Ishikawa (cell line): ENCODE results near the gene ID3.
A peak's percentile ranks its signal among the peaks of the same experiment; 100 is the strongest.

Experiments used
- CEBPB ChIP-seq: IDR thresholded peaks from 2 replicates; pipeline ENCODE4 v1.6.1; 2012
- CREB1 ChIP-seq: IDR thresholded peaks from 2 replicates; pipeline ENCODE4 v1.6.1; 2012; ENCODE audit warnings: low read depth
- EGR1 ChIP-seq: IDR thresholded peaks from 2 replicates; pipeline ENCODE4 v1.6.1; 2012
- EP300 ChIP-seq: IDR thresholded peaks from 2 replicates; pipeline ENCODE4 v1.6.1; 2012; ENCODE audit warnings: borderline replicate concordance
- FOXM1 ChIP-seq: IDR thresholded peaks from 2 replicates; pipeline ENCODE4 v1.6.1; 2012; ENCODE audit warnings: low read depth, borderline replicate concordance
- MAX ChIP-seq: IDR thresholded peaks from 2 replicates; pipeline ENCODE4 v1.6.1; 2012
- NFIC ChIP-seq: IDR thresholded peaks from 2 replicates; pipeline ENCODE4 v1.6.1; 2012
- RAD21 ChIP-seq: IDR thresholded peaks from 2 replicates; pipeline ENCODE4 v1.6.1; 2012; ENCODE audit warnings: low read depth
- REST ChIP-seq: IDR thresholded peaks from 2 replicates; pipeline ENCODE4 v1.6.1; 2012; ENCODE audit warnings: low read depth, mild to moderate bottlenecking
- TAF1 ChIP-seq: IDR thresholded peaks from 2 replicates; pipeline ENCODE4 v1.6.1; 2012; ENCODE audit warnings: low read depth, mild to moderate bottlenecking
- TCF12 ChIP-seq: IDR thresholded peaks from 2 replicates; pipeline ENCODE4 v1.6.1; 2012; ENCODE audit warnings: low read depth
- TEAD4 ChIP-seq: IDR thresholded peaks from 2 replicates; pipeline ENCODE4 v1.6.1; 2012
- YY1 ChIP-seq: IDR thresholded peaks from 2 replicates; pipeline ENCODE4 v1.6.1; 2012; ENCODE audit warnings: low read depth
- ZBTB7A ChIP-seq: IDR thresholded peaks from 2 replicates; pipeline ENCODE4 v1.6.1; 2012; ENCODE audit warnings: low read depth
- TF ChIP-seq, protein P1 (sequence below): IDR thresholded peaks from 2 replicates; pipeline ENCODE4 v1.6.1; 2012

ID3 gene

DNA sequence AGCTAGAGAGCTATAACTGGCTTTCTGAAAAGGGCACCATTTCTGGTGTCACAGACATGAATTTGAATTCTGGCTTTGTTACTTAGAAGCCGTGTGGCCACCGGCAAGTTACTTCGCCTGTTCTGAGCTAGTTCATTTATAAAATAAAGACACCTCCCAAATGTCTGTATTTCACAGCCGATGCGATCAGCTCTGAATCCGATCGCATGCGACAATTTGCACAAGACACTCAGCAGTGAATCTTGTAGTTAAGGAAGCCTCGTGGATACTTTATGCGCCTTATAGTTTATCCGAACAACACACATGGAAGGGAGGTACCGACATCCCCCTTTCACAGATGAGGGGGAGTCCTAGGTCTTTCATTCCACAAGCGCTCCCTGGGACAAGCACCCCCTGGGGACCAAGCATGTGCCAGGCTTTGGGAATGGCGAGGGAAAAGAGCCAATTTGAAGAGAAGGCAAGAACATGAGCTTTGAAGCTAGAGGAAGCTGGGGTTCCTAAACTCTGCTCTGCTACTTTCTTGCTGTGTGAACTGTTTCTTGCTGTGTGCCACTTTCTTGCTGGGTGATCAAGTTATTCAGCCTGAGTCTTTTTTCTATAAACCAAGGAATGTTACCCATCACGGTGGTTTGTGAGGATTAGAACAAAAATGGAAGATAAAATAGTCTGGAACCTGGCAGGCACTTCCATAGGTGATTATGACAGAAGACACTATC lies 3.9 kb downstream of the ID3 start:
- TF ChIP-seq TEAD4 (no peak), TAF1 (no peak), REST (no peak), TCF12 (no peak)

DNA sequence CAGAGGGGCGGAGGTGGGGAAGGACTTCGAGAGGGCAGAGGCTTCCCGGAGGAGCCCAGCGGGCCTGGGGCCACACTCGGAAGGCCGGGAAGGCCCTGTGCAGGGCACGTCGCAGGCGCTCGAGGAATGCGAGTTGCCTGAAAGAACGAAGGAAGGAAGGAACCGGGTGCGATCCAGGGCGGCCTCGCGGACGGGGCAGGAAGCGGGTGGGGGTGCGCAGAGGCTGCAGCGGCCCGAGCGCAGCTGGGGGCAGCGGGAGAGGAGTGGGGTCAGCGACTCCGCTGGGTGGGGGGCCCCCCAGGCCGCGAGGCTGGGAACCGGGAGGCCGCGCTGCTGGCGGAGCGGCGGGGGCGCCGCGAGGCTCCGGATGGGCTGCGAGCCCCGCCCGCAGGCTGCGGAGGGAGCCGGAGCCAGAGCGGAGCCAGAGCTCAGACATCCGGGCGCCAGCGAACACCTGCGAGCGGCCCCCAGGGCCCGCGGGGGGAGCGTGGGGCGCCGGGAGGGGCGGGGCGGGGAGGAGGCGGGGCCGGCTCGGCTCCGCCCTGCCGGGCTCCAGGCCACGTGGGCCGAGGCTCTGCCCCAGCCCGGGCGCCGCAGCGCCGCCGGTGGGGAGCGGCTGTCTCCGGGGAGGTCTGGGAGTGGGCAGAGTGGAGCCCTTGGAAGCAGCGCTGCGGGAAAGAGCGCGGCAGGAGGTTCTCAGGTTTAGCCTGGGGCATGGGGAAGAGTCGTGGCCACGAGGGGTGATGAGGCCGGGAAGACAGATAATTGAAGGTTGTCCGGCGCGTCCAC lies 4.6 kb downstream of the ID3 start:
- peak; percentile 66; the same call in 1 of the 2 replicates for TF ChIP-seq TAF1
- no peak for TF ChIP-seq CREB1
- TF ChIP-seq, protein P1, sequence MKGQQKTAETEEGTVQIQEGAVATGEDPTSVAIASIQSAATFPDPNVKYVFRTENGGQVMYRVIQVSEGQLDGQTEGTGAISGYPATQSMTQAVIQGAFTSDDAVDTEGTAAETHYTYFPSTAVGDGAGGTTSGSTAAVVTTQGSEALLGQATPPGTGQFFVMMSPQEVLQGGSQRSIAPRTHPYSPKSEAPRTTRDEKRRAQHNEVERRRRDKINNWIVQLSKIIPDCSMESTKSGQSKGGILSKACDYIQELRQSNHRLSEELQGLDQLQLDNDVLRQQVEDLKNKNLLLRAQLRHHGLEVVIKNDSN = peak; percentile 86
- TF ChIP-seq CEBPB = no peak
- no peak for TF ChIP-seq NFIC
- TF ChIP-seq REST = no peak
- 0 out of 2 replicates have a peak, but pooled peaks have one; percentile 4 for TF ChIP-seq EGR1
- peak; percentile 65 for TF ChIP-seq MAX
- TF ChIP-seq YY1 = peak; percentile 16; the same call in 1 of the 2 replicates
- peak; percentile 68; the same call in 1 of the 2 replicates for TF ChIP-seq TCF12
- peak; percentile 2; the same call in 1 of the 2 replicates for TF ChIP-seq TEAD4
- TF ChIP-seq ZBTB7A = peak; percentile 70
- TF ChIP-seq RAD21 = no peak
- TF ChIP-seq EP300 = no peak; the same call in 1 of the 2 replicates
- TF ChIP-seq FOXM1 = no peak

DNA sequence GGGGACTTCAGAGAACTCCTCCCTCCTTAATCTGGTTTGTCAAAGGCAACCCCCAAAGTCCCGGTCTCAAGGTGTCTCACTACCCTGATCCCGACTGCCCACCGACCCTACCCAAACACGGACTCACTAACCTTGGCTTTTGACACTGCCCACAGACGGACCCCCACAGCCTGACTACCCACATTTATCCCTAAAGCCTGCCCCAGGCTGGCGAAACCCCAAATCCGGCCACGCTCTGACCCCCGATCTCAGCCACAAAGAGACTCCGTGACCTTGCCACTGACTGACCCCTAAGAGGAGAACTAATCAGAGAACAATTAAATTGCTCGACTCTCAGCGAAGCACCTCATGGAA lies 5.2 kb downstream of the ID3 start:
- TF ChIP-seq EP300 = no peak
- TF ChIP-seq TCF12 = no peak
- TF ChIP-seq, protein P1 = no peak
- no peak for TF ChIP-seq ZBTB7A
- no peak for TF ChIP-seq FOXM1
- TF ChIP-seq RAD21 = no peak
- TF ChIP-seq REST = no peak
- TF ChIP-seq YY1 = no peak
- no peak for TF ChIP-seq TEAD4
- no peak for TF ChIP-seq MAX
- no peak for TF ChIP-seq CEBPB
- no peak for TF ChIP-seq EGR1
- no peak for TF ChIP-seq TAF1
